Measurements from ENCODE around the gene VIPR1.

DNA sequence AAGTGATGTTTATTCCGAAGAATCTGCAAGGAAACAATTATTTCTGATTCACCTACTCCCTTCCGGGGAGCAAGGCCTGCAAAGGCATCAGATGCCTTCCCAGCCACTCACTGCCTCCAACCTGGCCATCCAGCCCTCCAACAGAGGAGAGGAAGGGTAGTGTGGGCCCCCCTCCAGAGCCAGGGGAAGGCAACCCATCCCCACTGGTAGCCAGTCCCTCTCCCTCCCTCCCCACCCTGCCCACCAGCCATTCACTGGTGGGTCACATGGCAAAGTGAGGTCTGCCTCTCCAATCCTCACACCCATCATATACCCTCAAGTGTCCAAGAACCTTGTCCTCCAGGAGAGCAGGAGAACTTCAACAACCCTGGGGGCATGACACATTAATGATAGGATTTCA is 2.4 kb upstream of the VIPR1 start:
- TF ChIP-seq, protein P1, sequence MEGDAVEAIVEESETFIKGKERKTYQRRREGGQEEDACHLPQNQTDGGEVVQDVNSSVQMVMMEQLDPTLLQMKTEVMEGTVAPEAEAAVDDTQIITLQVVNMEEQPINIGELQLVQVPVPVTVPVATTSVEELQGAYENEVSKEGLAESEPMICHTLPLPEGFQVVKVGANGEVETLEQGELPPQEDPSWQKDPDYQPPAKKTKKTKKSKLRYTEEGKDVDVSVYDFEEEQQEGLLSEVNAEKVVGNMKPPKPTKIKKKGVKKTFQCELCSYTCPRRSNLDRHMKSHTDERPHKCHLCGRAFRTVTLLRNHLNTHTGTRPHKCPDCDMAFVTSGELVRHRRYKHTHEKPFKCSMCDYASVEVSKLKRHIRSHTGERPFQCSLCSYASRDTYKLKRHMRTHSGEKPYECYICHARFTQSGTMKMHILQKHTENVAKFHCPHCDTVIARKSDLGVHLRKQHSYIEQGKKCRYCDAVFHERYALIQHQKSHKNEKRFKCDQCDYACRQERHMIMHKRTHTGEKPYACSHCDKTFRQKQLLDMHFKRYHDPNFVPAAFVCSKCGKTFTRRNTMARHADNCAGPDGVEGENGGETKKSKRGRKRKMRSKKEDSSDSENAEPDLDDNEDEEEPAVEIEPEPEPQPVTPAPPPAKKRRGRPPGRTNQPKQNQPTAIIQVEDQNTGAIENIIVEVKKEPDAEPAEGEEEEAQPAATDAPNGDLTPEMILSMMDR (IDR thresholded peaks at IDR 0.05): no peak
- TF ChIP-seq POLR2A (IDR thresholded peaks at IDR 0.05) (no peak), EP300 (IDR thresholded peaks at IDR 0.05) (no peak)
